K562 (cell line): ENCODE data around the gene DPP3. TPM values are rescaled to one million over a fixed set of nuclear protein-coding genes. Genes with fewer than 3 reads are reported as not detected.
A peak's percentile ranks its signal among the peaks of the same experiment; 100 is the strongest.

Experiments used
- ARID2 ChIP-seq: fragments of 450-650 bp; IDR thresholded peaks from 2 replicates; pipeline ENCODE4 v1.6.1; 2017; ENCODE audit warnings: antibody characterized with exemption, mild to moderate bottlenecking
- CTCF ChIP-seq, 3 experiments: IDR thresholded peaks in 2 of 3; conservative IDR thresholded peaks in 1 of 3; 2 replicates each; pipeline ENCODE4 v1.5.1; 2011 to 2012; ENCODE audit warnings: low read length in 3 of 3, mild to moderate bottlenecking in 3 of 3, control low read depth in 2 of 3, improper control_type of control experiment in 1 of 3, inconsistent platforms in 1 of 3, low read depth in 1 of 3, mixed read lengths in 1 of 3, moderate library complexity in 1 of 3; ENCODE audit not compliant: insufficient read depth in 2 of 3
- CTCFL ChIP-seq: IDR thresholded peaks from 2 replicates; pipeline ENCODE4 v1.6.1; 2011; ENCODE audit warnings: borderline replicate concordance, low read depth, mild to moderate bottlenecking, moderate library complexity, low read length; ENCODE audit not compliant: insufficient read depth, poor library complexity, severe bottlenecking
- HMGN3 ChIP-seq: IDR thresholded peaks from 2 replicates; pipeline ENCODE4 v1.6.1; 2011; ENCODE audit warnings: borderline replicate concordance, low read depth, mild to moderate bottlenecking, mixed read lengths, low read length; ENCODE audit not compliant: insufficient read length; ENCODE audit errors: extremely low read depth
- LARP7 ChIP-seq: fragments of 450-650 bp; IDR thresholded peaks from 2 replicates; pipeline ENCODE4 v1.6.1; 2016
- PHB ChIP-seq: fragments of 250-450 bp; sonication (Bioruptor Pico); IDR thresholded peaks from 2 replicates; pipeline ENCODE4 v1.5.0; 2021
- PHF20 ChIP-seq: fragments of 450-650 bp; IDR thresholded peaks from 2 replicates; pipeline ENCODE4 v1.6.1; 2018; ENCODE audit not compliant: partially characterized antibody
- PML ChIP-seq: IDR thresholded peaks from 2 replicates; pipeline ENCODE4 v1.6.1; 2012; ENCODE audit warnings: low read length, inconsistent platforms
- RBM34 ChIP-seq: fragments of 200-400 bp; formaldehyde crosslinking; IDR thresholded peaks from 2 replicates; pipeline ENCODE4 v1.6.1; 2018; ENCODE audit warnings: low read length, borderline replicate concordance; ENCODE audit not compliant: insufficient read depth
- SMARCB1 ChIP-seq: IDR thresholded peaks from 2 replicates; pipeline ENCODE4 v1.6.1; 2011; ENCODE audit warnings: improper control_type of control experiment, low read depth; ENCODE audit not compliant: insufficient read length
- TCFL5 ChIP-seq: fragments of 250-450 bp; sonication (Bioruptor Pico); conservative IDR thresholded peaks from 2 replicates; pipeline ENCODE4 v1.6.1; 2021; ENCODE audit warnings: mild to moderate bottlenecking, moderate library complexity, matching md5 sums
- TRIM28 ChIP-seq: fragments of 450-650 bp; IDR thresholded peaks from 2 replicates; pipeline ENCODE4 v1.6.1; 2017
- ZFPM2 ChIP-seq: fragments of 250-450 bp; sonication (Bioruptor Pico); IDR thresholded peaks from 2 replicates; pipeline ENCODE4 v1.5.1; 2022; ENCODE audit warnings: mild to moderate bottlenecking
- ZNF212 ChIP-seq: fragments of 450-650 bp; formaldehyde crosslinking; IDR thresholded peaks from 2 replicates; pipeline ENCODE4 v1.4.0; 2020; ENCODE audit warnings: mild to moderate bottlenecking
- ZNF263 ChIP-seq: sonication (generic); formaldehyde crosslinking; IDR thresholded peaks from 2 replicates; pipeline ENCODE4 v1.8.0; 2022; ENCODE audit warnings: mild to moderate bottlenecking, missing genetic modification reagents, borderline replicate concordance
- ZNF407 ChIP-seq: fragments of 450-650 bp; IDR thresholded peaks from 2 replicates; pipeline ENCODE4 v1.6.1; 2016; ENCODE audit warnings: low read depth
- polyA plus RNA-seq, 8 experiments: library from polyadenylated mRNA; depleted of rRNA in 4 of 8; stranded (reverse) in 5 of 8; unstranded in 3 of 8; fragments of >200 nt; fragmentation: Nextera tagmentation in 2 of 8; fragmentation: Illumina TruSeq in 1 of 8; extraction: Ambion mirVana in 2 of 8; extraction: Trizol in 1 of 8; gene quantifications; 2 replicates each; pipeline versions ENCODE4 v1.2.1 to v1.2.3, GENCODE V29; 2011 to 2014; ENCODE audit warnings: inconsistent platforms in 1 of 8, missing spikeins in 1 of 8
- total RNA-seq, 7 experiments: library from RNA; depleted of rRNA in 6 of 7; stranded (reverse); fragments of >200 nt in 6 of 7; fragmentation: Illumina TruSeq in 2 of 7; extraction: Trizol in 2 of 7; gene quantifications; 2 replicates each; pipeline versions ENCODE4 v1.2.1 to v1.2.3, GENCODE V29; 2011 to 2021; ENCODE audit warnings: low replicate concordance in 1 of 7

DPP3 gene
- total and polyA plus RNA-seq, 9 of the 15 experiments (the other 6 are each of a cell fraction or from before 2014, with no cell fraction given) = 3.7 to 69.2 (median 43.3) TPM

- TF ChIP-seq ZNF407 = no peak
- peak; percentile 80 for TF ChIP-seq CTCFL
- TF ChIP-seq LARP7 = no peak
- TF ChIP-seq PHB (CRISPR knock-in tag) = no peak
- no peak for TF ChIP-seq HMGN3
- no peak for TF ChIP-seq RBM34
- TF ChIP-seq SMARCB1 = no peak
- TF ChIP-seq ARID2 = no peak
- peak; percentile 78 to 91 (median 91) for TF ChIP-seq CTCF (IDR thresholded peaks at IDR 0.05 in 2 of 3, conservative IDR thresholded peaks at IDR 0.05 in 1 of 3; ENCODE audit: insufficient read depth in 2 of 3, low read depth in 1 of 3, low read length in 3 of 3)
- peak; percentile 48; the same call in 1 of the 2 replicates for TF ChIP-seq TRIM28
- peak; percentile 54 for TF ChIP-seq PML
- no peak for TF ChIP-seq ZNF263 (CRISPR knock-in tag)
- no peak for TF ChIP-seq ZNF212 (CRISPR knock-in tag)
- TF ChIP-seq TCFL5 (CRISPR knock-in tag) = no peak
- TF ChIP-seq PHF20 = peak; percentile 99
- TF ChIP-seq ZFPM2 (CRISPR knock-in tag) = no peak
These were observed 41.4 kb upstream of the DPP3 start, which contains the start of gene MRPL11 (continued) for GRCh38 chr11:66438504-66439466.
